ENCODE data around the gene HMGCS1.
"Not testable (repeated sequence)": the region's sequence is repeated elsewhere in the genome, so short reads cannot be mapped to it uniquely, and the experiment has no call there.

Gene HMGCS1

GRCh38 chr5:43312076-43312661 lies 1.0 kb downstream of the HMGCS1 start:
- DNase-seq (ENCODE audit: low spot score), result no peak

- no peak for DNase-seq (ENCODE audit: low spot score)
Measured at GRCh38 chr5:43309637-43310036, 3.6 kb downstream of the HMGCS1 start.

GRCh38 chr5:43309122-43309521 lies 4.1 kb downstream of the HMGCS1 start:
- DNase-seq (ENCODE audit: low spot score), result no peak

- not testable (repeated sequence) for DNase-seq (ENCODE audit: low spot score)
Measured at GRCh38 chr5:43306954-43307353, 6.3 kb downstream of the HMGCS1 start.

- peak; percentile 65 for DNase-seq (ENCODE audit: low spot score)
Measured at GRCh38 chr5:43305948-43306565, 7.2 kb downstream of the HMGCS1 start.

GRCh38 chr5:43304525-43304924 lies 8.7 kb downstream of the HMGCS1 start:
- DNase-seq (ENCODE audit: low spot score), result no peak

- DNase-seq (ENCODE audit: low spot score), result no peak
Measured at GRCh38 chr5:43303242-43303641, 10.0 kb downstream of the HMGCS1 start.

- no peak for DNase-seq (ENCODE audit: low spot score)
Measured at GRCh38 chr5:43302481-43302880, 10.7 kb downstream of the HMGCS1 start.

GRCh38 chr5:43301653-43302091 lies 11.5 kb downstream of the HMGCS1 start:
- no peak for DNase-seq (ENCODE audit: low spot score)

- DNase-seq (ENCODE audit: low spot score), result no peak
Measured at GRCh38 chr5:43300112-43300511, 13.1 kb downstream of the HMGCS1 start.

- no peak for DNase-seq (ENCODE audit: low spot score)
Measured at GRCh38 chr5:43298443-43298842, 14.8 kb downstream of the HMGCS1 start.

GRCh38 chr5:43296835-43297234 lies 16.4 kb downstream of the HMGCS1 start:
- DNase-seq (ENCODE audit: low spot score), result no peak

GRCh38 chr5:43295202-43295601 lies 18.0 kb downstream of the HMGCS1 start:
- DNase-seq (ENCODE audit: low spot score), result no peak

GRCh38 chr5:43294226-43294625 lies 19.0 kb downstream of the HMGCS1 start:
- no peak for DNase-seq (ENCODE audit: low spot score)

GRCh38 chr5:43290726-43291125 lies 22.5 kb downstream of the HMGCS1 start:
- DNase-seq (ENCODE audit: low spot score), result no peak

GRCh38 chr5:43288269-43288831 lies 24.9 kb downstream of the HMGCS1 start:
- DNase-seq (ENCODE audit: low spot score), result no peak

- no peak for DNase-seq (ENCODE audit: low spot score)
Measured at GRCh38 chr5:43287493-43287892, 25.7 kb downstream of the HMGCS1 start.

- no peak for DNase-seq (ENCODE audit: low spot score)
Measured at GRCh38 chr5:43286623-43287022, 26.6 kb downstream of the HMGCS1 start.

- DNase-seq (ENCODE audit: low spot score), result no peak
Measured at GRCh38 chr5:43281840-43282658, 31.2 kb downstream of the HMGCS1 start.

GRCh38 chr5:43279548-43280274 lies 33.5 kb downstream of the HMGCS1 start:
- DNase-seq (ENCODE audit: low spot score), result no peak

- no peak for DNase-seq (ENCODE audit: low spot score)
Measured at GRCh38 chr5:43275391-43275790, 37.8 kb downstream of the HMGCS1 start.

- no peak for DNase-seq (ENCODE audit: low spot score)
Measured at GRCh38 chr5:43274435-43275114, 38.6 kb downstream of the HMGCS1 start.
